GM06990 (cell line): ENCODE data around the gene FAP.

Source experiments
- DNase-seq: peaks from one replicate; pipeline ENCODE4 v3.0.0-alpha.2; 2011; ENCODE audit not compliant: insufficient read length; ENCODE audit errors: extremely low read depth
- H3K27me3 ChIP-seq: replicated peaks from 2 replicates; pipeline ENCODE4 v1.6.0; 2011; ENCODE audit warnings: low read length; ENCODE audit not compliant: control insufficient read depth, insufficient read depth
- H3K36me3 ChIP-seq: 2 replicates; pipeline ENCODE4 v1.5.1; 2011; ENCODE audit warnings: low read length; ENCODE audit not compliant: control insufficient read depth, insufficient read depth
- H3K4me3 ChIP-seq: replicated peaks from 2 replicates; pipeline ENCODE4 v1.5.1; 2011; ENCODE audit warnings: low read depth, mild to moderate bottlenecking, control low read depth, low read length
- TF ChIP-seq, protein P1 (sequence below): IDR thresholded peaks from 2 replicates; pipeline ENCODE4 v1.5.1; 2011; ENCODE audit warnings: low read length, control low read depth, mild to moderate bottlenecking, inconsistent platforms; ENCODE audit not compliant: insufficient read depth, poor library complexity, severe bottlenecking

FAP gene

DNA sequence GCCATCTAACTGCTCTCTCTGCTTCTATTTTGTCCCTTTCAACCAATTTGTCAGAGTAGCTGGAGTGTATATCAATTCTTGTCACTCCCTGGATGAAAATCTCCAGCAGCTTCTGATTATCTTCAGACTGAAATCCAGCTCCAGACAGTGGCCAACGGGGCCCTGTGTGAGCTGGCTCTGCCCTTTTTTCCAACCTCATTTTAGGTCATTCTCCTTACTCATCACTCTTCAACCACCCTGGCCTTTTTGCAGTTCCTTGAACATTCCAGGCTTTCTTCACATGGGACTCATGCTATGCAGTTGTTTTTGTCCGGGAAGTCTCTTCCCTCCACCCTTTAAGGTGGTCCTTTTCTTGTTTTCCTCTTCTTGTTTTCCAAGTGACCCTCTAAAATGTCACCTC is 15.4 kb upstream of the FAP start:
- TF ChIP-seq, protein P1, sequence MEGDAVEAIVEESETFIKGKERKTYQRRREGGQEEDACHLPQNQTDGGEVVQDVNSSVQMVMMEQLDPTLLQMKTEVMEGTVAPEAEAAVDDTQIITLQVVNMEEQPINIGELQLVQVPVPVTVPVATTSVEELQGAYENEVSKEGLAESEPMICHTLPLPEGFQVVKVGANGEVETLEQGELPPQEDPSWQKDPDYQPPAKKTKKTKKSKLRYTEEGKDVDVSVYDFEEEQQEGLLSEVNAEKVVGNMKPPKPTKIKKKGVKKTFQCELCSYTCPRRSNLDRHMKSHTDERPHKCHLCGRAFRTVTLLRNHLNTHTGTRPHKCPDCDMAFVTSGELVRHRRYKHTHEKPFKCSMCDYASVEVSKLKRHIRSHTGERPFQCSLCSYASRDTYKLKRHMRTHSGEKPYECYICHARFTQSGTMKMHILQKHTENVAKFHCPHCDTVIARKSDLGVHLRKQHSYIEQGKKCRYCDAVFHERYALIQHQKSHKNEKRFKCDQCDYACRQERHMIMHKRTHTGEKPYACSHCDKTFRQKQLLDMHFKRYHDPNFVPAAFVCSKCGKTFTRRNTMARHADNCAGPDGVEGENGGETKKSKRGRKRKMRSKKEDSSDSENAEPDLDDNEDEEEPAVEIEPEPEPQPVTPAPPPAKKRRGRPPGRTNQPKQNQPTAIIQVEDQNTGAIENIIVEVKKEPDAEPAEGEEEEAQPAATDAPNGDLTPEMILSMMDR: no peak
- DNase-seq: no peak
- H3K27me3 ChIP-seq: no peaks in the 10 kb centered on the region
- no peak overlapping the region for H3K4me3 ChIP-seq
- no peaks in the 10 kb centered on the region for H3K36me3 ChIP-seq

DNA sequence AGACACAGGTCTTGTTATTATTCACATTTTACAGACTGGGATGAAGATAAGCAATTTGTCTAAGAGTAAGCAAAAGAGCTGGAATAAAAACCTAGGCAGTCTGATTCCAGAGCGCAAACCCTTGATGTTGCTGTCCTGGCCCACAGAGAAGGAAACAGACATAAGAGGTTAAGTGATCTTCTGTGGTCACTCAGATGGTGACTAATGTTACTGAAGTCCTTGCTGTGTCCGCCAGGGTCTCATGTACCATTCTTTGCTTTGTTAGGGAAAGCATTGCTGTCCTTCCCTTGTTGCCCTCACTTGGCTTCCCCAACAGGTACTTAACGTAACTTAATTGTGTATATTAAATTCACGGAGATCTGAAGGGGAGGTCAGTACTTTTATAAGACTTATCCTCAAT is 14.9 kb upstream of the FAP start:
- TF ChIP-seq, protein P1: no peak

DNA sequence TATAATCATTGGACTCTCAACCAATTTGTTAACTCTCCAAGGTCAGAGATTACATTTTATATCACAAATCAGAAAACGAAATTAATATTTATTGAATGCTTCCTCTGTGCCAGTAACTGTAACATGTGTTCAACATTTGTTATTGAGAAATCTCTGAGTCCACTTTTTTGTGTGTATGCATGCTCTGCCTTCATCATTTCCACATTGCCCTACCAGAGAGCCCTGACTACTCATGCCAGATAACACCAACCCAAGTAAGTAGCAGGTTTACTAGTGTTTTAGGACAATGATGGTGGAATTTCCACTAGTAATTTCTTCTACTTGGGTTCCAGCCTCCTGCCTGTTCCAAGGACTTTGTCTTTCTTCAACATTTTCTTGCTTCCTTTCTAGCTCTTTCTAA is 14.2 kb upstream of the FAP start:
- TF ChIP-seq, protein P1: no peak
- no peak for DNase-seq

More for the DNA sequence above, 14.9 kb upstream of the FAP start:
- no peak for DNase-seq
- no peaks in the 10 kb centered on the region for H3K36me3 ChIP-seq
- no peaks in the 10 kb centered on the region for H3K27me3 ChIP-seq
- no peak overlapping the region for H3K4me3 ChIP-seq

DNA sequence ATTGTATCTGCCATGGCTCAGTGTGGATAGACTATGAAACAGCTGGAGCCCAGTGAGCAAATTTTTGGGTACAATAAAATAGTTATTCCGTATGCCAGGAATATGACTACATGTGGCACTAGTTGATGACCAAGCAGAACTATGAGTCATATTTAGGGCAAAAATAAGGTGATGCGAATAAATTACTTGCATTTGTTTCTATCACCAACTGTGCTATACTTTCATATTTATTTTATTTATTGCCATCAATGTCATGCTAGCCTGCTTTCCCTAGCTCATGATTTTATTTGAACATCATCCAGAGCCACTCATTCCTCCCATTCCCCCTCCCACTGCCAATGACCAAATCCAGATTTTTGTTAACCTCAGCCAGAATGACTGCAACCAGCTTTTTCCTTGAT is 13.3 kb upstream of the FAP start:
- H3K4me3 ChIP-seq: no peak overlapping the region
- H3K36me3 ChIP-seq: no peaks in the 10 kb centered on the region
- DNase-seq: no peak
- TF ChIP-seq, protein P1: no peak
- H3K27me3 ChIP-seq: no peaks in the 10 kb centered on the region

More for the DNA sequence above, 14.2 kb upstream of the FAP start:
- H3K27me3 ChIP-seq: no peaks in the 10 kb centered on the region
- H3K4me3 ChIP-seq: no peak overlapping the region
- H3K36me3 ChIP-seq: no peaks in the 10 kb centered on the region

DNA sequence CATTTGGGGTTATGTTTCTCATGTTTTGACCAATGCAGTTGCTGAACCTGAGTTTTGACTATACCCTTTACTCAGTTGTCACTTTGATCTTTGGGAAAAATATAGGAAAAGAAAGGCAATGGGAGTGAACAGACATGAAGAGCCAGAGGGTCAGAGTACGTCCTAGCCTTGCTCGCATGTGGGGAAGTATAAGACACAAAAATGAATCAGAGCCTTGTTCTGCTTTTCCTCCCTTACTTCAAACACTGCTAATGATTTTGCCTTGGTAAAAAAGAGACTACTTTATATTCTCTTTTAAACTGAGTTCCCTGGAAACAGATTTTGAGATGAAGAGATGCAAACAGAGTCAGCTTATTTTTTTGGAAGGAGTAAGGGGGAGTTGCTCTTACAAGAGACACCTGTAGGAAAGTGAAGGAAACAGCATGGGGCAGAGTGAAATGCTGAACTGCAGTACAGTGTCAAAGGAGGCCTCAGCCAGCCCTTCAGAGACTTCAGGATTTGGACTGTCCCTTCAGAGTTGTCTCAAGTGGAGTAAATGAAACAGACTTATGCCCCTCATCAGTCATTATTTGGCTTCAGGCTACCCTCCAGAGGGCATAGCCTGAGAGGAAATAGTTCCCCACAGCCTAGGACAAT is 11.1 kb upstream of the FAP start:
- Histone ChIP-seq H3K27me3 (no peaks in the 10 kb centered on the region), H3K4me3 (no peak overlapping the region), H3K36me3 (no peaks in the 10 kb centered on the region)
- TF ChIP-seq, protein P1: no peak
- no peak for DNase-seq

DNA sequence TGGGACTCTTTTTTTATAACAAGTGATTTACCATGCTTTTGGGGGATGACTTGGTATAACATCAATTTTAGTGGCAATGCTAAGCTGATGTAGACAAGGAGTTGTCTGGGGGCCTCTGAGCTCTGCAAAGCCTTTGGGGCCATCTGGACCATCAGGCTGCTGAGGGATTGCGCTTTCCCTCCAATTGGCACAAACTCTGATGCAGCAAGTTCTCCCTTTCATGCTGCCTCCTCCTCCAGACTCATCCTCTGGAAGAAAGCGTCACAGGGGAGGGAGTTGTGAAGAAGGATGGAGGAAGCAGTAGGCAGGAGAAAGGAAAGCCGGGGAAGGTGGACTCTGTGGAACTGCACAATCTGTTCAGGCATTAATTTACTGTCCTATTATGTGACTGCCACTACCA is 10.2 kb upstream of the FAP start:
- no peak for DNase-seq
- Histone ChIP-seq H3K4me3 (no peak overlapping the region), H3K27me3 (no peaks in the 10 kb centered on the region), H3K36me3 (no peaks in the 10 kb centered on the region)
- TF ChIP-seq, protein P1: no peak
